Chondrocyte (in vitro differentiated cells): ENCODE data around the gene FCN3. TPM values are rescaled to one million over a fixed set of nuclear protein-coding genes. Genes with fewer than 3 reads are reported as not detected.

Experiments
- DNase-seq: peaks from one replicate; pipeline ENCODE4 v3.0.0; 2021; ENCODE audit warnings: mixed read lengths, low spot score
- H3K27ac Mint-ChIP-seq: one replicate; pipeline ENCODE4 v1.8.0; 2021; ENCODE audit warnings: mild to moderate bottlenecking, moderate library complexity, mixed read lengths; ENCODE audit not compliant: unreplicated experiment
- H3K27me3 Mint-ChIP-seq: 2 replicates; pipeline ENCODE4 v1.8.0; 2021; ENCODE audit warnings: low read depth, mixed read lengths
- H3K36me3 Mint-ChIP-seq: 2 replicates; pipeline ENCODE4 v1.8.0; 2021; ENCODE audit warnings: low read depth, mixed read lengths
- H3K4me1 Mint-ChIP-seq: 2 replicates; pipeline ENCODE4 v1.8.0; 2021; ENCODE audit warnings: low read depth, mild to moderate bottlenecking, mixed read lengths
- H3K4me3 Mint-ChIP-seq: one replicate; pipeline ENCODE4 v1.8.0; 2021; ENCODE audit warnings: mild to moderate bottlenecking, moderate library complexity, mixed read lengths; ENCODE audit not compliant: unreplicated experiment
- H3K9me3 Mint-ChIP-seq: 2 replicates; pipeline ENCODE4 v1.8.0; 2021; ENCODE audit warnings: low read depth, mixed read lengths
- CTCF ChIP-seq: fragments of 200-600 bp; sonication (generic); IDR thresholded peaks from 2 replicates; pipeline ENCODE4 v1.5.0; 2021; ENCODE audit warnings: antibody characterized with exemption, mild to moderate bottlenecking, moderate library complexity
- total RNA-seq: library from RNA; stranded (reverse); gene quantifications from 3 replicates; pipeline ENCODE4 v1.2.1, GENCODE V29; 2021

The FCN3 gene
- total RNA-seq, 1 donor from 2014 or later: not detected

- TF ChIP-seq CTCF: peak; percentile 21
- Mint-ChIP-seq H3K27me3 (no peaks in the 10 kb centered on the region), H3K9me3 (no peaks in the 10 kb centered on the region), H3K4me1 (peaks cover 8% of the 10 kb centered on the region), H3K27ac (no peak overlapping the region), H3K4me3 (peak overlapping the region; percentile 38), H3K36me3 (peaks cover 11% of the 10 kb centered on the region)
- DNase-seq: no peak
Measured at GRCh38 chr1:27350663-27351540, 23.7 kb downstream of the FCN3 start.

GRCh38 chr1:27349784-27350662, 24.6 kb downstream of the FCN3 start:
- H3K27ac Mint-ChIP-seq: no peak overlapping the region

GRCh38 chr1:27348861-27349783, 25.5 kb downstream of the FCN3 start:
- no peak overlapping the region for H3K27ac Mint-ChIP-seq
- H3K9me3 Mint-ChIP-seq: no peaks in the 10 kb centered on the region
- H3K4me1 Mint-ChIP-seq: peaks cover 8% of the 10 kb centered on the region
- no peak for TF ChIP-seq CTCF
- no peaks in the 10 kb centered on the region for H3K27me3 Mint-ChIP-seq
- peaks cover 5% of the 10 kb centered on the region for H3K36me3 Mint-ChIP-seq
- no peak for DNase-seq
- peak overlapping the region; percentile 46 for H3K4me3 Mint-ChIP-seq

More at GRCh38 chr1:27349784-27350662, 24.6 kb downstream of the FCN3 start:
- no peaks in the 10 kb centered on the region for H3K9me3 Mint-ChIP-seq
- no peaks in the 10 kb centered on the region for H3K27me3 Mint-ChIP-seq
- no peak for DNase-seq
- peaks cover 8% of the 10 kb centered on the region for H3K4me1 Mint-ChIP-seq
- peak; percentile 45 for TF ChIP-seq CTCF
- H3K4me3 Mint-ChIP-seq: peak overlapping the region; percentile 54
- H3K36me3 Mint-ChIP-seq: peaks cover 5% of the 10 kb centered on the region

GRCh38 chr1:27346991-27347624, 27.5 kb downstream of the FCN3 start:
- Mint-ChIP-seq H3K4me1 (peaks cover 12% of the 10 kb centered on the region), H3K9me3 (no peaks in the 10 kb centered on the region), H3K4me3 (no peak overlapping the region), H3K36me3 (no peaks in the 10 kb centered on the region), H3K27ac (no peak overlapping the region), H3K27me3 (no peaks in the 10 kb centered on the region)
- TF ChIP-seq CTCF: no peak
- no peak for DNase-seq
